Mucosa of gallbladder (tissue), 1 donor: ENCODE results near the gene SIM2. TPM values are rescaled to one million over a fixed set of nuclear protein-coding genes. Genes with fewer than 3 reads are reported as not detected.

ENCODE experiments used
- DNase-seq: peaks from one replicate; pipeline ENCODE4 v3.0.0-alpha.2; 2020; ENCODE audit warnings: low spot score
- total RNA-seq: library from RNA; stranded (reverse); gene quantifications from one replicate; pipeline ENCODE4 v1.2.1, GENCODE V29; 2021
- donor health status: DM: no; HTN: no; CAD: no.

SIM2 gene
- total RNA-seq, 1 donor from 2014 or later = 0.14 TPM

DNA sequence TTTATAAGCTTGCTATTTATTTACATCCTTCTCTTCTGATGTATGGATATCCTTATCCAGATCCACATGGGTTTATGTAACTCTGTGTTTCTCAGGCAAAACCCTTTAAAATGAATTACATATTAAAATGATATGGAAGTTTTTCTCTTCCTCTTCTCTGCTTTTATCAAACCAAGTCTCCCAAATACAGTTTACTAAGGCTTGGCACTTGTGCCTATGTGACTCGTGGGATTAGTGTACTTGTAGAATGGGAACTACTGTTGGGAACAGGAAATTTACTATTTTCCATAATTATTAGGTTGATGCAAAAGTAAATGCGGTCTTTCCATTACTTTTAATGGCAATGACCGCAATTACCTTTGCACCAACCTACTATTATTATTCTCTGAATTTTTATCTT lies 14.8 kb downstream of the SIM2 start:
- DNase-seq = no peak

DNA sequence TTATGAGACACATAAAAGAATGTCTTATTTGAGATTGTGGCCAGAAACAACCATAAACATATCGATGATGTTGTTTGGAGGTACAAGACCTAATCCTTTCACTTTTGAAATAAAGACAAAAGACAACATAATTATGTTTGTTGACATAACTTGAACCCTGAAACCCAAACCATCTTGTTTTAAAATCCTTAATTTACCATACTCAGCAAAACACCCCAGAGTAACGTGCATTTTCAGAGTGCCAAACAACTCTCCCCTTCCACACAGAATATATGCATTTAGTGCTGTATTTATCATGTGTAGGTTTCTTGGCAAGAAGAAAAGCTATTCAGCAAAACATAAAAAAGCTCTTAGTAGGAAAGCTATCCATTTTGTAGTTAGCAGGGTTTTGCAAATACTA lies 17.5 kb downstream of the SIM2 start:
- no peak for DNase-seq

DNA sequence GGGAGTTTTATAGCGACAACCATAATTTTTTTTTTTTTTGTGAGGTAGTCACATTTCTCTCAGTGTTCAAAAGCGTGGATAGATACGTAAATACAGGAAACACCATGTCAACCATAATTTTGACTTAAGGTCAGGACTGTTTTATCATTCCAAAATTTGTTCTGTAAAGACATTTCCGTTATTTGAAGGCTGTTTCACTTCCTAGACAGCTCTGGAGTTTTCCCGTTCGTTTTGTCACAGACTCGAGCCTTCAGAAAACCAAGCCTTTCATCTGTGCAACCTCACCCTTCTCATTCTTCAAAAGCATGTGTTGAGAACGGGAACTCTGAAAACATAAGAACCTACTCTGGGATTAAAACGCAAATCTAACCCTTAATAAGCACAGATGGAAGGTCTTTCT lies 17.9 kb downstream of the SIM2 start:
- DNase-seq = no peak

DNA sequence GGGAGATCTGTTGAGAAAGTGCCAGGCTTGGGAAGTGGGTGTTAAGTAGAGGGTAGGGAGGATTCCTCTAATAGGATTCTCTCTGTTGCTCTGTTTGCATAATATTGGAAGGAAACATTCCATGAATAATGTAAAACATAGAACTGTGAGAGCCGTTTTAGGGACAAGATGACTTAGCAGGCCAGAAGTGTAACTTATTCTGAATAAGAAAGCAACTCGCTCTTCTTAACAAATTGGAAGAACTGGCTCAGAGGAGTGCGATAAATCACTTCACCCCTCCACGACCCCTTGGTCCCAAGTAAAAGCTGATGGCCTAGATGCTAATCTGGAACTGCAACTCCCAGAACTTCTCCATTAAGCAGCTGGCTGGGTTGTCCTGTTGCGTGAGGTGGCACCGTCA lies 19.1 kb downstream of the SIM2 start:
- no peak for DNase-seq

DNA sequence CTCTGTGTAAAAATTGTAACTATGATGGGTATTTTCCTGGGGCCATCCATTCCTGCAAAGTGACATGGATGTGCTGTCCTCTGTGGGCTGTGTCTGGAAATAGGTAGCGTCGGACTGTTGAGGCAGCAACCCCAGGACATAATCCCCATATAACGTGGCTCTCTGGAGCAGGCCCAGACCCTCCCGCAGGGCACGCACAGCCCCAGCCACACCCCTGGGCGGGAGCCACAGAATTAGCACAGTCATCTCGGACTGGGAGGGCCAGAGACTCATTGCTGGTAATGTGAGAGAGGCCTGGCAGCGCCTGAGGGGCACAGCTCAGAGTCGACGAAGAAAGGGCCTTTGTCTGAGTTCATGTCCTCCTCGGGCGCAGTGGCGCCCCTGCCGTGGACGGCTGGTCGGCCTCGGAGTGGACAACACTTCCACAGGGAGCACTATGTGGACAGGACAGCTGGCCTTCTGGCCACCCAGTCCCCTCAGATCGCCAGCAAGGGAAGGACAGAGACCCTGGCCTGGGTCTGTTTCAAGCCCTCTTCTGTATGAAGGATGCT lies 20.1 kb downstream of the SIM2 start:
- DNase-seq = no peak

DNA sequence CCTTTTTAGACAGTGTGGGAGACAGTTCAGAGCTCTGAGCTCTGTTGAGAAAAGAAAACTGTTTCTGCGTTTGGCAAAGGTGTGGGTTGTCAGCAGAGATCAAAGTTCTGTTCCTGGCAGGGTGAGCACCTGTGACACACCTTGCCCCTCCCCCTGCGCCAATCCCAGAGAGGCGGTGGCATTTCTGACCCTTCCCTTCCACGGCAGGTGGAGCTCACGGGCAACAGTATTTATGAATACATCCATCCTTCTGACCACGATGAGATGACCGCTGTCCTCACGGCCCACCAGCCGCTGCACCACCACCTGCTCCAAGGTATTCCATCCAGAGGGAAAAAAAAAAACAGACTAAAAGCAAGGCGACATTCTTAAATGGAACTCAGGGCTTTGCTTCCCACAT lies 20.7 kb downstream of the SIM2 start:
- peak; percentile 69 for DNase-seq

DNA sequence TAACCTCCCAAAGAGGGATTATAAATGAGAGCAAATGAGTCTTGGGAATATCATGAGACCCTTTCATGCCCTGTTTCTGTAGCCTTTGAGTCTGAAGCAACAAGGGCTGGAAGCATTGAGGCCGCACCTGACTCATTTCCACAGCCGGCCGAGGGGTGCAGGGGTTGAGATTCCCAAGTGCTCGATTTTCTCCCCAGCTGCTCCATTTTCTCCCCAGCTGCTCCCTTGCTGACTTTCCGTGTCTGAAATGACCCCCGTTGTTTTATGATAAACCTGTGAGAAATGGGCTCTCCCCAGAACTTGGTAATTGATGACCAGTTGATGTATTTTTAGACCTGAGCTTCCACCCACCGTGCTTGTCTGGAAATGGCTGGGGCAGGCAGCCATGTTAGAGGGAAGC lies 22.9 kb downstream of the SIM2 start:
- no peak for DNase-seq

DNA sequence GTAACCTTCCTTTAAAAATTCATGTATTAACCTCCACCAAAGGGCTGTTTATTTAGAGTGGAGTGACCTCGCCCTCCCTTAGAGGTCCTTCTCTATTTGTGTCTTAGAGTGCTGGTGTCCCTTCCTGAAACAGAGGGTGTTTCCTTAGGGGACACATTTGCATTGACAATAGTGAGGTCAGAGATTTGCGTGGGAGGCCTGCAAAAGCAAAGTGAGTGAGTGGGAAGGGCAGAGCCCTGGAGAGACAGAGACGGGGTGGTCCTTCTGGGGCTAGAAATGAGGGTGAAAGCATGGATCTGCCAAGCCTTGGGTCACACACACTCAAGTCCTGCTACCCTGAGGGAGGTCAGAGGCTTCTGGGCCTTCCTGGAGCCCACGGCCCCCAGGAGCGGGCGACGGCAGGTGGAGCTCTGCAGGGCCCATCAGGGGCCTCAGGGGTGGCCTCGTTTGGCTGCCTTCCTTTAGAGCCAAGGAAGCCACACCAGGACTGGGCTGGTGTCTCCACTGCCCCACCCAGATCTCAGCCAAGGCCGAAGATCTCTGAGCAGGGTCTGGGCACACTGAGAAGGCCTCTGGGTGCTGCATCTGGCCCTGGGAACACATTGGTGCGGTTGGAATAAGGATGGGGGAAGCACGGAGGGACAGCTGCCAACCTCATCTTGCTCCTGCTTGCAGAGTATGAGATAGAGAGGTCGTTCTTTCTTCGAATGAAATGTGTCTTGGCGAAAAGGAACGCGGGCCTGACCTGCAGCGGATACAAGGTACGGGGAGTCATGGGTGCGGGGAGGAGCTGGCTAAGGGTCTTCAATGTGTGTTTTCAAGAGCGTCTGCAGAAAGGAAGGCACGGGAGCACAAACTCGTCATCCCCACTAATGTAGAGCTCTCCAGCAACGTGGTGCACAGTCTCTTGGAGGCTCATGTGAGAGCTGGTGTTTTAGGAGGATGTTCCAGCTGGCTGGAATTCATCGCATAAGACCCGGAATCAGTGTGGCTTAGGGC lies 23.8 kb downstream of the SIM2 start:
- no peak for DNase-seq

DNA sequence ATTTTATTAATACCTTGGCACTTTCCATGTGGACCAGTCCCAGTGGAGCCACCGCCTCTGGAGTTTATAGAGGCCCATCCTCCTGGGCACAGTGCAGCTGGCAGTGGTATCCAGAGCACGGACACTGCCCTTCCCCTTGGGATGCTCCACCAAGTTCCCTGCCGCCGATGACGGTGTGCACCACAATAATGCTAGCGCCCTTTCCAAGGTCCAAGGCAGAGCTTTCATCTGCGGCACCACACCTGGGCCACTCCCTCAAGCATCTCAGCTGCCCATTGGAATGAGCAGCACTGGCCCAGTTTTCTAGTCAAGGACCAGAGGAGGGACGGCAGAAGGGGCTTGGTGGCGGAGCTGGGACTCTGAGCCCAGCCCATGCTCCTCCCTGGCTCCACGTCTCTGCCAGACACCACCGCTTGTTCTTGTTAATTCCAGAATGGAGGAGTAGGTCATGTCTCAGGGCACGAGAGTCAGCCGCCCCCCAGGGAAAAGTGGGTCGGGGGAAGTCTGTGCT lies 24.5 kb downstream of the SIM2 start:
- DNase-seq = no peak

DNA sequence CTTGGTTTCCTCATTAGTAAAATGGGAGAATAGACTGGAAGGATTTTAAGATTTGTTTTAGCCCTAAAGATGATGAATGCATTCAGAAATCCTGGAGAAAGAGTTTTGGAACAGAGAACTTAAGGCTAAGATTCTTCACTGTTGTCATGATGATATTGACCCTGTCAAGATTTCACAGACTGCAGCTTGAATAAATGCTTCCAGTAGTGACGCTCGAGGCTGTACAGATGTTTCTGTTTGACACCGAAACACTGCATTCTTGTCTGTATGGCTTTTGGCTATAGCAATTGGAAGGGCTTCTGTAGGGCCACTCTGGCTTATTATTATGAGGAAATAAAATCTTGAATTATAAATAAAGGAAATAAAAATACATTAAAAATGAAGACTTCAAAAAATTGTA lies 25.7 kb downstream of the SIM2 start:
- DNase-seq = no peak

DNA sequence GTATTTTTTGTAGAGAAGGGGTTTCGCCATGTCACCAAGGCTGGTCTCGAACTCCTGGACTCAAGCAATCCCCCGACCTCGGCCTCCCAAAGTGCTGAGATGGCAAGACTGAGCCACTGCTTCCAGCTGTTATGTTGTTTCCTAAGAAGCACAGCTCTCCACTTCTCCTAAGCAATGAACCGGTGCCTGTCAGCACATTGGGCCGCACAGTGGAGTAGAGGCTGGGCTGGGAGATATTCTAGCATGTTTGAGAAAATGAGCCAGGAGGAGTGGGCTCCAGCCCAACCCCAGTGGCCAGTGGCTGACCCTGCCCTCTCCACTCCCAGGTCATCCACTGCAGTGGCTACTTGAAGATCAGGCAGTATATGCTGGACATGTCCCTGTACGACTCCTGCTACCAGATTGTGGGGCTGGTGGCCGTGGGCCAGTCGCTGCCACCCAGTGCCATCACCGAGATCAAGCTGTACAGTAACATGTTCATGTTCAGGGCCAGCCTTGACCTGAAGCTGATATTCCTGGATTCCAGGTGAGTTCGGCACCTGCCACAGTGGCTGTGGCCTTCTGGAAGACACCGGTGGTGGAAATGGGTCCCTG lies 27.0 kb downstream of the SIM2 start:
- no peak for DNase-seq

DNA sequence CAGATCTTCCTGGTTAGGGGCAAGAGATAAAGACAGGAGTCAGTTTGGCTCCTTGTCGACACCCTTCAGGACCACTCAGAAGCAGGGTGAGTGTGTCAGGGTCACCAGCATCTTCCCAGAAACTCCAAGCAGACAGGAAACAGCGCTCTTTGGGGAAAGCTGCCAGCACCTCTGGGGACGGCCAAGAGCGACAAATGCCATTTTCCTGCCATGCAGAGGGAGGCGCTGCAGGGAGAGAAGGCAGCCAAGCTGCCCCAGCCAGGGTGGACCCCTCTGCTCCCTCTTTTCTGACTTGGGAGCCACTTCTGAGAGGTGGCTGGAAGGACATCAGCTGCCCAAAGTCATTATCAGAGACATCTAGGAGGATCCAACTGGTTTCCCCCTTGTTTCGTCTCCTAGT lies 29.0 kb downstream of the SIM2 start:
- no peak for DNase-seq

DNA sequence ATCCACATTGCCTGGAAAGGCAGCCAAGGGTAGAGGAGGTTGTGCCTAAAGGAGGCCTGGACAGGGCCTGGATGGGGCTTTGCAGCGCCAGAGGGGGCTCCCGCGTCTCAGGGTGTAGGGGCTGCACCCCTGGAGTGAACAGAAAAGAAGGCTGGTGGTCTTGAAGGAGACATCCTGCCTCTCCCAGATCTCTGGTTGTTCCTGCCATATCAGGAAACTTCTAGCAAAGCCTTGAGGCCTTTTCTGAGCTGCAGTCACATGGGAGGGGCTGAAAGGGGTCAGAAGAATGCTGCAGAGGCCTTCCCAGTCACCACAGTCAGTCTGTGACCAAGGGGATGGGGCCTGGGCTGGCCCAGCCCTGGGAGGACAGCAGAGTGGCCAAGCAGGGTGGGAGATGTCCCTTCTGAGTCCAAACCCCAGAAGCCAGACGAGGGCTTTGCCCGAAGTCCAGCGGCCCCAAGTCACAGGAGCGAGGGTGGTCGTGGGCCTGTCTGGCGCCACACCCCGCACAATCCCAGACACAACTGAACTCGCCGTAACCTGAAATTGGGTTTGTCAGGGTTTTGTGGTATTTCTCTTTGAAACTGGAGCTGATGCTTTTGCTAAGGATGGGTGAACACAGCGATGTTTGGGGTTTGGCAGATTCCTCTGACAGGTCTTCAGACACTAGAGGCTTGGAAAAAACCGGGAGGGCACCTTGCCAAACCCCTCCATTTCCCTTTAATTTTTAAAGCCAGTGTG lies 29.6 kb downstream of the SIM2 start:
- no peak for DNase-seq

DNA sequence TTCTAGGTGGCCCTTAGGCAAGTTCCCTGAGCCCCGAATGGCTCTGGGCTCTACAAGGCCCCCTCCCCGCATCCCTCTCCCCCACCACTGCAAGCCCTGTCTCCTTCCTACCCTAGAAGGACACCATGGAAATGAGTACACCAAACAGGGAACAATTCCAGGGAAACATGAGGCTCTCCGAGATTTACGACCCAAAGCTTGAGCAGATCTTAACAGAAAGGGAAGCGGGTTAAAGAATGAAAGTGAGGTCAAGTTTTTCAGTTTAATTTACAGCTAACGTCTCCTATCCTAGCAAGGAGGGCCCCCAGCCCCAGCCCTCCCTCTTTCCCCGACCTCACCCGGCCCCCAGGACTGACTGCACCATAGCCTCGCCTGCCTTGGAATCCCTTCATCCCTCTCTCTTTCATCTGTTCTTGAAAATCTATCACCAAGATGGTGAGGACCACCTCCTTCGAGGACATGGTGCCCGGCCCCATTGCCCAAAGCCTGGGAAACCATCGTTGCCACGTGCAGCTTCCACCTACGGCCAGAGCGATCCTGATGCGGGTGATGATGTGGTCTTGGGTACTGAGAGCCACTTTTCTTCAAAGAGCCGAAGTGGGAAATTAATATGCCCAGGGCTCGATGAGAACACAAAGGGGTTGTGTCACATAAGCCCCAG lies 30.5 kb downstream of the SIM2 start:
- no peak for DNase-seq

DNA sequence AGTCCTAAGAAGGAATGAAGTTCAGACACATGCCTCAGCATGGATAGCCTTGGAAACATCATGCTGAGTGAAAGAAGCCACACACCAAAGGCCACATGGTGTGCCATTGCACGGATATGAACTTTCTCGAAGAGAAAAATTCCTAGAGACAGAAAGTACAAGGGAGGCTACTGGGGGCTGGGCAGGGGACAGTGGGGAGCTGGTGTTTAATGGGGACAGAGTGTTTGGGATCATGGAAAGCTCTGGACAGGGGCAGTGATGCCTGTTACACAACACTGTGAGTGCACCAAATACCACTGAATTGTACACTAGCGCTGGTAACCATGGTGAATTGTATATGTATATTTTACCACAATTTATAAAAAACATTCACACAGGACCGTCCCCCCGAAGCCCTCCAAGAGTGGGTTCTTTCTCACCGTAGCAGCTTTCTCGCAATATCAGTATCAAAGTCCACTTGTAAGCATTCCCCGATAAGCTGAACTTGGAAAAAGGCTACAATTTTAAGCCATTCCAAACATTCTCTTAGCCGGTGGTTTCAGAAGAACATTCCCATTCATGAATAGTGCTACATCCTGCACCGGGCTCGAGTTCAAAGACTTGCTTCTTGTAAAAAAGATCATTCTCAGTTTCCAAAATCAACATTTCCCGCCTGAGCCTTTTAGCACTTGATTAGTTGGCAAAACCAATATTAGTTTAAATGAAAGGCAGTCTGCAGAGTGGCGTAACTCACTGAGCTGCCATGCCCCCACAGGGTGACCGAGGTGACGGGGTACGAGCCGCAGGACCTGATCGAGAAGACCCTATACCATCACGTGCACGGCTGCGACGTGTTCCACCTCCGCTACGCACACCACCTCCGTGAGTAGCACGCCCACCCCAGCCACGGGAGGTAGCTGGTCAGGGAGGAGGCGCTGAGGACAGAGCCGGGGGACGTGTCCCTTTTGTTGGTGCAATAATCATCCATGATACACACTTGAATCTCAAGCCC lies 31.7 kb downstream of the SIM2 start:
- no peak for DNase-seq

DNA sequence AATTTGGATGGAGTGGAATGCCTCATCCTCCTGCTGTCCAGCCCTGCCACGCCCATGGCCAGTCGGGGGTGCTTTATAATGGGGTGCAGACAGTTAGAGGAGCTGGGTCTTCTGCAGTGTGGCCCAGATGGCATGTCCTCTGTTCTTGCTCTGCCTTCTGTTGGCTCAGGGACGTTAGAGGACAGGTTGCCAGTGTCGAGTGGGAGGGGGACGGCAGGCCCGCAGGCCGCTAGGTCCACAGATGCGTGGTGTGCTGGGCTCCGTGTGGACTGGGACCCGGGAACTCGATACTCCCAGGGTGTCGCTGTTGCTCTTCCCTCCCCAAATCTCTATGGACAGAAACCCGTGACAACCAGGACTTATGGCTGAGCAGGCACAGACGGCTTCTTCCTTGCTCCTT lies 33.3 kb downstream of the SIM2 start:
- no peak for DNase-seq

DNA sequence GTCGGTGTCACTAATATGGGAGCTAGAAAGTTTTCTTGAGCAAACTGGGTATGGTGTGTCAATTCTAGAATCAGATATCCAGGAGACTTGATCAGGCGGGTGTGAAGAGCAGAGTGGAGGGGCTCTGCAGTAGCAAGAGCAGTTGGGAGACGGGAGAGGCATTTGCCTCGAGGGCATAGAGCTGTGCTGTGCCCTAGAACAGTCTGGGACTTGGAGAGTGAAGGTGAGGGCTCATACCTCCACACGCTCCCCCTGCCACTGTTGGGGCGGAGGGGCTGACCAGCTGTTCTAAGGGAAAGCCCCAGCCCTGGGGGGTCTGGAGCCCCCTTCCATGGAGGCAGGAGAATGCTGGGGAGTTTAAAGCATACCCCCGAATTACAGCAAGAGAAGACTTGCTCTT lies 33.8 kb downstream of the SIM2 start:
- no peak for DNase-seq

DNA sequence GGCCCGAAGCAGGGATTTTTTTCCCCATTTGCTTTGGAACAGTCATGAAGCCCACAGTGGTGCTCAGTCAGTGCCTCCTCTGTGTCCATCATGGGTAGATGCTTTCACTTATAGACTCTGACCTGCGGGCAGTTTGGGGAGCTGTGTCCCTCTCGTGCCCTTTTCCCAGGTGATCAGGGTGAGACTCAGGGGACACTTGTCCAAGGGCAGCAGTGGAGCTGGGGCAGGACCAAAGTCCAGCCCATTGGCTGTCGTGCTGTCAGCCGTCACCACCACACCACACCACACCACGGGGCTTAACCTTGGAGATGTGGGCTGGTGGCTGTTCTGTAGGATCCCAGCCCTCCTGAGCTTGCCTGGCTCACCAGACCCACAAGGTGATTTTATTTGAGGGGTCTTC lies 34.9 kb downstream of the SIM2 start:
- DNase-seq = no peak

DNA sequence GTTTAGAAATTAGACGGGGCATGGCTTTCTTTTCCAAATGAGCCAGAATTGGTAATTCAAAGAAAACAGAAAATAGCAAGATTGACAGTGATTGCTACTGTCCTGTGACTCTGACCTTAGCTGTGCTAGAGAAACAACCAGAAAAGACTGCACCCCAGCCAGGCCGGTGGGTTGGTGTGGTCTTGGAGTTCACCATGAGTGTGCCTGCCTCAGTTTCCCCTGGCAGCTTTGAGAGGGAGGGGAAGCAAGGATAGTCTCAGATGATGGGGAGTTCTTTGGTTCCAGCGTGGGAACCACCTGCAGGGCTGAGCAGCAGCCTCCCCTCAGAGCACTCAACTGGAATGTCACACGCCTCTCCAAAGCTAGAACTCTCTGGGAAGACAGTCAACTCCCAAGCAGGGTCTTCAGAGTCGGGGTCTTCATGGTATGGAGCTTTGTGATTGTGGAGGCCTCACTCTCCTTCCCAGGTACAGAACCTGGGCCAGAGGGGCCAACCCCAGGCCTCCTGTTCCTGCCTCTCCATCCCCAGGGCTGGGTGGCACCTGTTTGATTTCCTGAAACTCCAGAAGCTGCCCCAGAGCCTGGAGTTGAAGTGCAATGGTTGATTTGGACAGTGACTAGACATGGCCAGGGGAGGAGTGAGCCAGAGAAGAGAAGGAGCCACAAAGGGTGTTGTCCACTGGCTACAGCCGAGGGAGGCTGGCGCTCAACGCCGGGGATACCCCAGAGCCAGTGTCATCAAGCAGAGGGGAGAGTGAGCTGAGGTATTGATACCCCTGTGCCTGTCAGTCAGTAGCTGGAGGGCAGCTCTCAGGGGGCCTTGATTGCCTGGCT lies 35.7 kb downstream of the SIM2 start:
- DNase-seq = no peak

DNA sequence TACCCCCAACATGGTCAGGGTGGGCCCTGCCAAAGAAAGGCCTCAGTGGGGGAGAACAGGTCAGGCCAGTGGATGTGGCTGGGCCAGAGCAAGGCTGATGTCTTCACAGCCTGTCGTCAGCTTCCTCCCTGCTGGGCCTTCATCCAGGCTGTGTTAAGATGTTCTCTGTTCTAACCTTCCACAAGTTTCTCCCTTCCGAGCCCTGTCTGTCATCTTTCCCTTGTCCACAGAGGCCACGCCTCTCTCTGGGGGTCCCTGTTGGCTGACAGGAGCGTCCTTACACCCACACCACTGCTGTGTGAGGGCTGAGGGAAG lies 36.2 kb downstream of the SIM2 start:
- no peak for DNase-seq
